GM12801 (cell line): ENCODE data around the gene POLD1.

ENCODE experiments used
- CTCF ChIP-seq: IDR thresholded peaks from one replicate; pipeline ENCODE4 v1.5.1; 2011; ENCODE audit warnings: control low read depth; ENCODE audit not compliant: insufficient read length; ENCODE audit errors: extremely low read depth

POLD1 gene

GRCh38 chr19:50435221-50435620 is 51.1 kb downstream of the POLD1 start:
- no peak for TF ChIP-seq CTCF

GRCh38 chr19:50435627-50436026 is 51.5 kb downstream of the POLD1 start:
- no peak for TF ChIP-seq CTCF

- no peak for TF ChIP-seq CTCF
Observed at GRCh38 chr19:50437862-50438449, 53.8 kb downstream of the POLD1 start.

GRCh38 chr19:50444059-50444458 is 59.9 kb downstream of the POLD1 start:
- TF ChIP-seq CTCF: no peak

- TF ChIP-seq CTCF: no peak
Observed at GRCh38 chr19:50447053-50447452, 62.9 kb downstream of the POLD1 start.

GRCh38 chr19:50447750-50448149 is 63.6 kb downstream of the POLD1 start:
- TF ChIP-seq CTCF: no peak

GRCh38 chr19:50449236-50449899 is 65.2 kb downstream of the POLD1 start:
- TF ChIP-seq CTCF: no peak
